WTC11 (cell line): ENCODE measurements around the gene LRIG1. TPM values are rescaled to one million over a fixed set of nuclear protein-coding genes. Genes with fewer than 3 reads are reported as not detected.

ENCODE experiments used
- ATAC-seq: fragments of 200-7000 bp; cut with Tn5 transposase; 2 replicates; pipeline ENCODE4 v1.10.0; 2021; ENCODE audit warnings: mild to moderate bottlenecking, moderate library complexity
- CTCF ChIA-PET: fragments of 300-600 bp; sonication (Branson Sonifier 250); formaldehyde crosslinking; loops from one replicate; lab custom pipeline; 2021; ENCODE audit warnings: antibody characterized with exemption; lab: Charles Lee
- POLR2A ChIA-PET: fragments of 350-600 bp; sonication (Branson Sonifier 250); formaldehyde crosslinking; loops from one replicate; lab custom pipeline; 2021; ENCODE audit warnings: antibody characterized with exemption; lab: Charles Lee
- DNase-seq: peaks from one replicate; pipeline ENCODE4 v3.0.0; 2021; ENCODE audit warnings: low spot score
- H3K27ac Mint-ChIP-seq: 2 replicates; pipeline ENCODE4 v1.8.0; 2021; ENCODE audit warnings: mixed read lengths
- H3K27me3 Mint-ChIP-seq: 2 replicates; pipeline ENCODE4 v1.8.0; 2021; ENCODE audit warnings: low read depth, mild to moderate bottlenecking, moderate library complexity, mixed read lengths
- H3K36me3 Mint-ChIP-seq: 2 replicates; pipeline ENCODE4 v1.8.0; 2021; ENCODE audit warnings: mixed read lengths
- H3K4me1 Mint-ChIP-seq: 2 replicates; pipeline ENCODE4 v1.8.0; 2022; ENCODE audit warnings: mixed read lengths
- H3K4me3 Mint-ChIP-seq: 2 replicates; pipeline ENCODE4 v1.8.0; 2021; ENCODE audit warnings: mild to moderate bottlenecking, moderate library complexity, mixed read lengths
- H3K9me3 Mint-ChIP-seq: 2 replicates; pipeline ENCODE4 v1.8.0; 2021; ENCODE audit warnings: mixed read lengths
- AFF4 ChIP-seq: sonication (generic); formaldehyde crosslinking; IDR thresholded peaks from 2 replicates; pipeline ENCODE4 v1.8.1; 2023; ENCODE audit warnings: mild to moderate bottlenecking, missing genetic modification reagents, borderline replicate concordance
- ATF1 ChIP-seq: sonication (generic); formaldehyde crosslinking; IDR thresholded peaks from 2 replicates; pipeline ENCODE4 v1.8.1; 2023; ENCODE audit warnings: mild to moderate bottlenecking, moderate library complexity, missing genetic modification reagents
- CDX4 ChIP-seq: fragments of 250-450 bp; sonication (Bioruptor Pico); IDR thresholded peaks from 2 replicates; pipeline ENCODE4 v1.9.0; 2021; ENCODE audit warnings: moderate library complexity, mild to moderate bottlenecking, inconsistent platforms, borderline replicate concordance
- CREM ChIP-seq: sonication (generic); formaldehyde crosslinking; IDR thresholded peaks from 2 replicates; pipeline ENCODE4 v1.8.1; 2022; ENCODE audit warnings: mild to moderate bottlenecking, missing genetic modification reagents, moderate library complexity
- ERG ChIP-seq: fragments of 250-450 bp; sonication (Bioruptor Pico); IDR thresholded peaks from 2 replicates; pipeline ENCODE4 v1.8.0; 2021; ENCODE audit warnings: mild to moderate bottlenecking
- GTF2I ChIP-seq: fragments of 250-450 bp; sonication (Bioruptor Pico); conservative IDR thresholded peaks from 2 replicates; pipeline ENCODE4 v1.4.0; 2021; ENCODE audit warnings: mild to moderate bottlenecking
- PRRX2 ChIP-seq: fragments of 250-450 bp; sonication (Bioruptor Pico); IDR thresholded peaks from 2 replicates; pipeline ENCODE4 v1.8.0; 2021; ENCODE audit warnings: mild to moderate bottlenecking
- ZNF121 ChIP-seq: sonication (generic); formaldehyde crosslinking; IDR thresholded peaks from 2 replicates; pipeline ENCODE4 v1.8.0; 2023; ENCODE audit warnings: missing genetic modification reagents
- ZNF138 ChIP-seq: sonication (generic); formaldehyde crosslinking; conservative IDR thresholded peaks from 2 replicates; pipeline ENCODE4 v1.8.1; 2022; ENCODE audit warnings: mild to moderate bottlenecking, moderate library complexity, missing genetic modification reagents
- ZNF423 ChIP-seq: fragments of 250-450 bp; sonication (Bioruptor Pico); IDR thresholded peaks from 2 replicates; pipeline ENCODE4 v2.1.2; 2022; ENCODE audit warnings: mild to moderate bottlenecking, moderate library complexity
- ZSCAN18 ChIP-seq: fragments of 250-450 bp; sonication (Bioruptor Pico); IDR thresholded peaks from 2 replicates; pipeline ENCODE4 v2.1.2; 2022; ENCODE audit warnings: mild to moderate bottlenecking, moderate library complexity
- total RNA-seq: library from RNA; stranded (reverse); gene quantifications from 3 replicates; pipeline ENCODE4 v1.2.3, GENCODE V29; 2021
- TF ChIP-seq, protein P1 (sequence below): sonication (generic); formaldehyde crosslinking; IDR thresholded peaks from 2 replicates; pipeline ENCODE4 v1.8.1; 2022; ENCODE audit warnings: low read depth, mild to moderate bottlenecking, moderate library complexity, missing genetic modification reagents, borderline replicate concordance

Gene LRIG1
- total RNA-seq, 1 experiment from 2014 or later = 105 TPM

- TF ChIP-seq, protein P1, sequence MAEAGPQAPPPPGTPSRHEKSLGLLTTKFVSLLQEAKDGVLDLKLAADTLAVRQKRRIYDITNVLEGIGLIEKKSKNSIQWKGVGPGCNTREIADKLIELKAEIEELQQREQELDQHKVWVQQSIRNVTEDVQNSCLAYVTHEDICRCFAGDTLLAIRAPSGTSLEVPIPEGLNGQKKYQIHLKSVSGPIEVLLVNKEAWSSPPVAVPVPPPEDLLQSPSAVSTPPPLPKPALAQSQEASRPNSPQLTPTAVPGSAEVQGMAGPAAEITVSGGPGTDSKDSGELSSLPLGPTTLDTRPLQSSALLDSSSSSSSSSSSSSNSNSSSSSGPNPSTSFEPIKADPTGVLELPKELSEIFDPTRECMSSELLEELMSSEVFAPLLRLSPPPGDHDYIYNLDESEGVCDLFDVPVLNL = no peak
- no peak for TF ChIP-seq ZSCAN18 (CRISPR knock-in tag)
Observed at GRCh38 chr3:66395635-66396034, 105.2 kb downstream of the LRIG1 start (continued).

GRCh38 chr3:66394753-66395249, 106.0 kb downstream of the LRIG1 start:
- no peak overlapping the region for H3K27ac Mint-ChIP-seq
- TF ChIP-seq GTF2I (no peak), ERG (CRISPR knock-in tag) (no peak), ZNF138 (CRISPR knock-in tag) (no peak), PRRX2 (CRISPR knock-in tag) (no peak), ZNF121 (CRISPR knock-in tag) (no peak)
- H3K4me3 Mint-ChIP-seq = no peak overlapping the region
- peaks cover 14% of the 10 kb centered on the region; the same call in 1 of the 2 replicates for H3K4me1 Mint-ChIP-seq
- DNase-seq = no peak
- peaks cover 92% of the 10 kb centered on the region for H3K36me3 Mint-ChIP-seq
- POLR2A ChIA-PET = no interaction called here
- H3K9me3 Mint-ChIP-seq = no peaks in the 10 kb centered on the region
- no peaks in the 10 kb centered on the region for H3K27me3 Mint-ChIP-seq
- CTCF ChIA-PET = interaction anchor here (1.1 to 1.7 kb wide), 2 partner anchors 13 to 22 kb away, joined by 5 to 6 read pairs; no protein-coding TSS in a partner anchor
- no peak for ATAC-seq

GRCh38 chr3:66394019-66394752, 106.6 kb downstream of the LRIG1 start:
- ChIA-PET POLR2A (no interaction called here), CTCF (interaction anchor here (1.1 to 2.4 kb wide), 3 partner anchors 14 to 22 kb away, joined by 5 to 8 read pairs (median 6); no protein-coding TSS in a partner anchor)
- Mint-ChIP-seq H3K36me3 (peaks cover 86% of the 10 kb centered on the region), H3K4me3 (no peak overlapping the region), H3K9me3 (no peaks in the 10 kb centered on the region), H3K4me1 (peaks cover 14% of the 10 kb centered on the region; the same call in 1 of the 2 replicates), H3K27me3 (no peaks in the 10 kb centered on the region), H3K27ac (no peak overlapping the region)
- DNase-seq = no peak
- ATAC-seq = no peak
- no peak for TF ChIP-seq CDX4 (CRISPR knock-in tag)
- no peak for TF ChIP-seq CREM (CRISPR knock-in tag)
- no peak for TF ChIP-seq AFF4 (CRISPR knock-in tag)
- TF ChIP-seq ZNF138 (CRISPR knock-in tag) = no peak
- no peak for TF ChIP-seq ZNF423 (CRISPR knock-in tag)
- no peak for TF ChIP-seq ATF1 (CRISPR knock-in tag)
